Vagina (tissue), 2 donors: ENCODE results near the gene CNTN5. TPM values are rescaled to one million over a fixed set of nuclear protein-coding genes. Genes with fewer than 3 reads are reported as not detected.

ENCODE experiments used
- DNase-seq, 2 donors: peaks; one replicate each; pipeline ENCODE4 v3.0.0-alpha.2; 2017; ENCODE audit errors: extremely low spot score in 2 of 2
- H3K27ac ChIP-seq: fragments of 200-600 bp; sonication (generic); one replicate; pipeline ENCODE4 v1.5.1; 2019
- H3K27me3 ChIP-seq: fragments of 200-600 bp; sonication (generic); one replicate; pipeline ENCODE4 v1.5.1; 2019
- H3K36me3 ChIP-seq, 2 donors: fragments of 200-600 bp; sonication (generic); one replicate each; pipeline ENCODE4 v1.5.1; 2017 to 2019
- H3K4me1 ChIP-seq: fragments of 200-600 bp; sonication (generic); one replicate; pipeline ENCODE4 v1.5.1; 2019
- H3K4me3 ChIP-seq, 2 donors: fragments of 200-600 bp; sonication (generic); 1 replicate in 1 of 2; 2 replicates in 1 of 2; pipeline ENCODE4 v1.5.1; 2016 to 2019
- H3K9me3 ChIP-seq: fragments of 200-600 bp; sonication (generic); one replicate; pipeline ENCODE4 v1.5.1; 2019
- CTCF ChIP-seq, 3 experiments: fragments of 450-650 bp in 2 of 3; fragments of 200-600 bp in 1 of 3; sonication (generic) in 1 of 3; IDR thresholded peaks; one replicate each; pipeline ENCODE4 v1.5.1; 2017 to 2019; ENCODE audit warnings: antibody characterized with exemption in 3 of 3, mild to moderate bottlenecking in 2 of 3, moderate library complexity in 2 of 3
- POLR2A ChIP-seq, 2 donors: fragments of 450-650 bp; IDR thresholded peaks; one replicate each; pipeline ENCODE4 v1.6.1; 2017; ENCODE audit warnings: antibody characterized with exemption in 2 of 2, mild to moderate bottlenecking in 2 of 2, moderate library complexity in 2 of 2
- POLR2AphosphoS5 ChIP-seq, 2 donors: sonication (generic); formaldehyde crosslinking; IDR thresholded peaks; one replicate each; pipeline ENCODE4 v1.9.0; 2017; ENCODE audit warnings: antibody characterized with exemption in 2 of 2, mild to moderate bottlenecking in 2 of 2, low read depth in 1 of 2; ENCODE audit not compliant: insufficient read depth in 1 of 2
- intact Hi-C: fragments of 100-400 bp; cut with DNase I; formaldehyde crosslinking; loops from one replicate; pipeline ENCODE4 v1.15.1; 2023
- total RNA-seq: library from RNA; depleted of rRNA; stranded (reverse); fragments of >200 nt; gene quantifications from one replicate; pipeline ENCODE4 v1.2.3, GENCODE V29; 2016

The CNTN5 gene
- total RNA-seq, 1 donor from 2014 or later: 0.25 TPM

DNA sequence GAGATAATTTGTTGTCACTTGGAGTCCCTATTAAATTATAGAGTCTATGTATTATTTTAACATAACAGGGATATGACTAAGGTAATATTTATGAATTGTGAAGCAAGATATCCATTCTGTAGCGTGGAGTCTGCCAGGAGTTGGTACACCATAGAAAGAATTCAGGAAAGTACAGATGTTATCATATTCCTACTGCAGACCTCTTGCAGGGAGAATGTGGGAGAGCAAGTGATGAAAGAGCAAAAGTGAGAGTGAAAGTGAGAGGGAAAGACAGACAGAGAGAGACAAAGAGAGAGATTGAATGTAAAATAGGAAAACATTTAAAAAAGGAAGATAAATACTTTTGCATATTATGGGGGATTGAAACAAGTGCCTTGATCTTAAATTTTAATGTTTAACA is 468.8 kb downstream of the CNTN5 start:
- TF ChIP-seq POLR2AphosphoS5 (IDR thresholded peaks at IDR 0.05; ENCODE audit: insufficient read depth in 1 of 2, low read depth in 1 of 2) (no peak), POLR2A (IDR thresholded peaks at IDR 0.05) (no peak), CTCF (IDR thresholded peaks at IDR 0.05) (no peak)
- Histone ChIP-seq H3K36me3 (no peaks in the 10 kb centered on the region), H3K4me3 (no peak overlapping the region), H3K27me3 (no peaks in the 10 kb centered on the region), H3K4me1 (no peaks in the 10 kb centered on the region), H3K9me3 (no peaks in the 10 kb centered on the region), H3K27ac (no peak overlapping the region)
- DNase-seq: no peak
- intact Hi-C loops: no loop called here

DNA sequence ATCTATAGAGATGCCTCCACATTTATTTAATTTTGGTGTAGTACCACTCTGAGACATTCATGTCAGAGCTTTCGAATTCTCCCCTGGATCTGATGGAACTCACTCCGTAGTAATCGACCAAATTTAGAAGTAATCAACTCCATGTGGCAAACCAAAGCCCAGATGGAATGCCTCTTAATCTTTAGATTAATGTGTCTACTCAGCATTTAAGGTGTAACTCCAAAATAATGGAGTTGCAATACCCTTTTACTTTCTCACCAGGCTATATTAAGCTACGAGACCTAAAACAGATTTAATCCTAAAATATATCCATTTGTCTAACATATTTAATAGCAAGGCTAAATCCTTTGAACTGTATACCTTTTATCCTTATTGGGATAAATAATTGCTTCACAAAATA is 473.3 kb downstream of the CNTN5 start:
- intact Hi-C loops: no loop called here
- DNase-seq: no peak
- Histone ChIP-seq H3K4me1 (no peaks in the 10 kb centered on the region), H3K36me3 (no peaks in the 10 kb centered on the region), H3K27ac (no peak overlapping the region), H3K4me3 (no peak overlapping the region), H3K9me3 (no peaks in the 10 kb centered on the region), H3K27me3 (no peaks in the 10 kb centered on the region)
- no peak for TF ChIP-seq POLR2AphosphoS5 (IDR thresholded peaks at IDR 0.05; ENCODE audit: insufficient read depth in 1 of 2, low read depth in 1 of 2)
- TF ChIP-seq CTCF (IDR thresholded peaks at IDR 0.05): no peak

DNA sequence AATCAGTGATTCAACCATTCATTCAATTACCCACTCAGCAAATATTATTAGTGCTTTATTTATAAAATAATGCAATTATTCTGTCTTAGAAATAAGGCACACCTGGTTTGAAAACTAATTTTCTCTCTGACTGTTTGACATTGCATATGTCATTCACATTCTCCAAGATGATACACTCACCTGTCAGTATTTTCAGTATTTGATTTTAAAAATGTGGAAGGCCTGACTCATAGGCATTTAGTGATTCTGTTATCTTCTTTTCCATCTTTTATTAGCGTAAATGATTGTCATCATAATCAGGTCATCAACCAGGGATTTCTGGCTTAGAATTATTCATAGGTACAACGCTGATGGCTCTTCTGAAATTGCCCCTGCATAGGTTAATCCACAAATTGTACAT is 480.9 kb downstream of the CNTN5 start:
- H3K4me1 ChIP-seq: no peaks in the 10 kb centered on the region
- H3K27ac ChIP-seq: no peak overlapping the region
- no peak overlapping the region for H3K4me3 ChIP-seq
- no peaks in the 10 kb centered on the region for H3K9me3 ChIP-seq
- H3K27me3 ChIP-seq: no peaks in the 10 kb centered on the region
- H3K36me3 ChIP-seq: no peaks in the 10 kb centered on the region
- TF ChIP-seq POLR2A (IDR thresholded peaks at IDR 0.05) (no peak), CTCF (IDR thresholded peaks at IDR 0.05) (no peak), POLR2AphosphoS5 (IDR thresholded peaks at IDR 0.05; ENCODE audit: insufficient read depth in 1 of 2, low read depth in 1 of 2) (no peak)
- intact Hi-C loops: no loop called here
- DNase-seq: no peak

DNA sequence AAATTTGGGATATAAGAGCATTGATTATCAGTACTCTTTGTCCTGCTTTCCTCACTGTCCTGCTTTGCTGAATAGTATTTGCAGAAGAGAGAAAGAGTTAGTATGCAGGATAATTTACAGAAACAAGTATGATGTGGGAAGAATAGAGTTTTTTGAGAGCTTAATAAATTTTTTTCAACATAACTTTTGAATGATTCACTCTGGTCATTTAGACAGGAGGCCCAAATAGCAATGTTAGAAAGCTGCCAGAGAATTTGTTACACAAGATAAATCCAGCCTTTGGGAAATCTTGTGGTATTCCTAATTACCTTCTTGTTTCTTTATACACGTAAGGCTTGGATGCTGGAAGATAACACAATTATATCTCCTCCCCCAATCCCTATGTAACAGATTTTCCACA is 484.6 kb downstream of the CNTN5 start:
- Histone ChIP-seq H3K4me3 (no peak overlapping the region), H3K4me1 (no peaks in the 10 kb centered on the region), H3K9me3 (no peaks in the 10 kb centered on the region), H3K27me3 (no peaks in the 10 kb centered on the region), H3K27ac (no peak overlapping the region), H3K36me3 (no peaks in the 10 kb centered on the region)
- DNase-seq: no peak
- intact Hi-C loops: no loop called here
- TF ChIP-seq POLR2AphosphoS5 (IDR thresholded peaks at IDR 0.05; ENCODE audit: insufficient read depth in 1 of 2, low read depth in 1 of 2): no peak
- TF ChIP-seq CTCF (IDR thresholded peaks at IDR 0.05): no peak
- no peak for TF ChIP-seq POLR2A (IDR thresholded peaks at IDR 0.05)

DNA sequence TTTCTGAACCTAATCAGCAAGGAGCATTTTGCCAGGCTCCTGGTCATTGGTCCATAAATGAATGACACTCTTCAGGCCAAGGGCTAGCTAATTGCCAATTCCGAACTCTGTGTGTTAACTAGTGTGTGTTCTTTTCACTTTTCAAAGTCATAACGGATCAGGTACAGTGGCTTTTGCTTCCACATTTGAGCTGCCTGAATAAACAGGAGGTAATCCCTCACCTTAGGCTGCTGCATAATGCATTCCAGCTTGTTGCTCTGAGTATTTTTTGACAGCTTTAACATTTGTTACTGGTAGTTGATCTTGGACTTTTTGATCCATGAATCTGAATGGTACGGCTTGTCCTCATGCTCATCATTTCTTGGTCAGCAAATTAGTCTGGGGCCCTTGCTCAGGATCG is 485.1 kb downstream of the CNTN5 start:
- DNase-seq: no peak
- intact Hi-C loops: no loop called here

More for the DNA sequence above, 485.1 kb downstream of the CNTN5 start:
- Histone ChIP-seq H3K4me3 (no peak overlapping the region), H3K4me1 (no peaks in the 10 kb centered on the region), H3K27ac (no peak overlapping the region), H3K9me3 (no peaks in the 10 kb centered on the region), H3K36me3 (no peaks in the 10 kb centered on the region), H3K27me3 (no peaks in the 10 kb centered on the region)
- TF ChIP-seq POLR2AphosphoS5 (IDR thresholded peaks at IDR 0.05; ENCODE audit: insufficient read depth in 1 of 2, low read depth in 1 of 2) (no peak), POLR2A (IDR thresholded peaks at IDR 0.05) (no peak), CTCF (IDR thresholded peaks at IDR 0.05) (no peak)
